ENCODE results near the gene ITIH4.

ITIH4 gene

GRCh38 chr3:52830535-52831258 lies at the start of gene ITIH4:
Gene ITIH4 (minus strand): TSS chr3:52830672. CDS start chr3:52830642, 30 bp downstream.
- ChIA-PET POLR2A (no interaction called here), CTCF (no interaction called here)
- DNase-seq (ENCODE audit: low read depth, low spot score), result no peak
- no peak for TF ChIP-seq CTCF (IDR thresholded peaks at IDR 0.05; ENCODE audit: insufficient read depth, low read length, missing control alignments)
- no peak within 1 kb of the TSS for H3K4me3 ChIP-seq (ENCODE audit: low read depth, low read length)

GRCh38 chr3:52880047-52880446 lies 49.6 kb upstream of the ITIH4 start:
- DNase-seq (ENCODE audit: low read depth, low spot score), result no peak
- no peak for TF ChIP-seq CTCF (IDR thresholded peaks at IDR 0.05; ENCODE audit: insufficient read depth, low read length, missing control alignments)
- CTCF ChIA-PET, result interaction anchor here (0.7 to 1.2 kb wide), 3 partner anchors 11 to 55 kb away, joined by 3 read pairs; no protein-coding TSS in a partner anchor
- H3K4me3 ChIP-seq (ENCODE audit: low read depth, low read length), result no peak overlapping the region
- POLR2A ChIA-PET, result no interaction called here

GRCh38 chr3:52879581-52879980 lies 49.1 kb upstream of the ITIH4 start:
- DNase-seq (ENCODE audit: low read depth, low spot score), result no peak
- no peak for TF ChIP-seq CTCF (IDR thresholded peaks at IDR 0.05; ENCODE audit: insufficient read depth, low read length, missing control alignments)
- POLR2A ChIA-PET, result no interaction called here
- no peak overlapping the region for H3K4me3 ChIP-seq (ENCODE audit: low read depth, low read length)
- CTCF ChIA-PET, result interaction anchor here (1.1 to 1.2 kb wide), 2 partner anchors 54 to 55 kb away, joined by 3 read pairs; no protein-coding TSS in a partner anchor

GRCh38 chr3:52879090-52879489 lies 48.6 kb upstream of the ITIH4 start:
- H3K4me3 ChIP-seq (ENCODE audit: low read depth, low read length), result no peak overlapping the region
- no peak for TF ChIP-seq CTCF (IDR thresholded peaks at IDR 0.05; ENCODE audit: insufficient read depth, low read length, missing control alignments)
- CTCF ChIA-PET, result interaction anchor here (1.1 to 1.5 kb wide), 3 partner anchors 10 to 56 kb away, joined by 3 to 4 read pairs (median 3); no protein-coding TSS in a partner anchor
- POLR2A ChIA-PET, result no interaction called here
- no peak for DNase-seq (ENCODE audit: low read depth, low spot score)

- ChIA-PET CTCF (no interaction called here), POLR2A (no interaction called here)
- no peak for TF ChIP-seq CTCF (IDR thresholded peaks at IDR 0.05; ENCODE audit: insufficient read depth, low read length, missing control alignments)
- no peak overlapping the region for H3K4me3 ChIP-seq (ENCODE audit: low read depth, low read length)
- DNase-seq (ENCODE audit: low read depth, low spot score), result no peak
Measured at GRCh38 chr3:52877085-52877484, 46.6 kb upstream of the ITIH4 start.

- POLR2A ChIA-PET, result no interaction called here
- no peak for TF ChIP-seq CTCF (IDR thresholded peaks at IDR 0.05; ENCODE audit: insufficient read depth, low read length, missing control alignments)
- H3K4me3 ChIP-seq (ENCODE audit: low read depth, low read length), result no peak overlapping the region
- no peak for DNase-seq (ENCODE audit: low read depth, low spot score)
- CTCF ChIA-PET, result interaction anchor here (0.8 kb wide), 1 partner anchor 59 kb away, joined by 3 read pairs; no protein-coding TSS in a partner anchor
Measured at GRCh38 chr3:52874864-52875587, 44.6 kb upstream of the ITIH4 start.
